HG02970 (cell line): ENCODE results near the gene MUC5B.

Experiments
- ATAC-seq: cut with Tn5 transposase; IDR thresholded peaks from one replicate; pipeline ENCODE4 v1.9.1; 2021; ENCODE audit warnings: mild to moderate bottlenecking, moderate library complexity, moderate number of reproducible peaks; ENCODE audit not compliant: unreplicated experiment, low FRiP score

Gene MUC5B

GRCh38 chr11:1293619-1294015 lies 70.8 kb downstream of the MUC5B start:
- no peak for ATAC-seq

GRCh38 chr11:1295086-1295485 lies 72.2 kb downstream of the MUC5B start:
- ATAC-seq, result no peak

GRCh38 chr11:1295591-1295990 lies 72.7 kb downstream of the MUC5B start:
- ATAC-seq, result no peak

GRCh38 chr11:1296287-1296686 lies 73.4 kb downstream of the MUC5B start:
- ATAC-seq, result no peak

- ATAC-seq, result no peak
These were observed 74.2 kb downstream of the MUC5B start for GRCh38 chr11:1297011-1297575.

GRCh38 chr11:1297576-1298473 lies 75.0 kb downstream of the MUC5B start:
- ATAC-seq, result no peak

- no peak for ATAC-seq
These were observed 76.0 kb downstream of the MUC5B start for GRCh38 chr11:1298695-1299492.

- ATAC-seq, result no peak
These were observed 76.8 kb downstream of the MUC5B start for GRCh38 chr11:1299621-1300020.

GRCh38 chr11:1300121-1300520 lies 77.3 kb downstream of the MUC5B start:
- no peak for ATAC-seq

- no peak for ATAC-seq
These were observed 77.8 kb downstream of the MUC5B start for GRCh38 chr11:1300569-1301187.

GRCh38 chr11:1301220-1302000 lies 78.5 kb downstream of the MUC5B start:
- no peak for ATAC-seq

GRCh38 chr11:1302041-1302460 lies 79.2 kb downstream of the MUC5B start:
- no peak for ATAC-seq

GRCh38 chr11:1302461-1303125 lies 79.7 kb downstream of the MUC5B start:
- ATAC-seq, result no peak

GRCh38 chr11:1303126-1303821 lies 80.4 kb downstream of the MUC5B start:
- ATAC-seq, result no peak

- no peak for ATAC-seq
These were observed 81.1 kb downstream of the MUC5B start for GRCh38 chr11:1303973-1304372.

- ATAC-seq, result no peak
These were observed 81.5 kb downstream of the MUC5B start for GRCh38 chr11:1304380-1304779.

- ATAC-seq, result no peak
These were observed 82.2 kb downstream of the MUC5B start for GRCh38 chr11:1305063-1305495.

- ATAC-seq, result no peak
These were observed 82.7 kb downstream of the MUC5B start for GRCh38 chr11:1305501-1306056.
